WTC11 (cell line): ENCODE measurements around the gene PLXNA3.

ENCODE experiments used
- JUN ChIP-seq: sonication (generic); formaldehyde crosslinking; IDR thresholded peaks from 2 replicates; pipeline ENCODE4 v1.8.0; 2023; ENCODE audit warnings: mild to moderate bottlenecking, missing genetic modification reagents
- NR2C2 ChIP-seq: sonication (generic); formaldehyde crosslinking; IDR thresholded peaks from 2 replicates; pipeline ENCODE4 v1.8.0; 2022; ENCODE audit warnings: mild to moderate bottlenecking, missing genetic modification reagents
- SMAD4 ChIP-seq: sonication (generic); formaldehyde crosslinking; IDR thresholded peaks from 2 replicates; pipeline ENCODE4 v1.8.0; 2022; ENCODE audit warnings: mild to moderate bottlenecking, missing genetic modification reagents
- TCF7 ChIP-seq: sonication (generic); formaldehyde crosslinking; IDR thresholded peaks from 2 replicates; pipeline ENCODE4 v1.8.0; 2022; ENCODE audit warnings: mild to moderate bottlenecking, low read depth, missing genetic modification reagents, moderate library complexity
- TEAD4 ChIP-seq: sonication (generic); formaldehyde crosslinking; IDR thresholded peaks from 2 replicates; pipeline ENCODE4 v1.8.0; 2022; ENCODE audit warnings: mild to moderate bottlenecking, missing genetic modification reagents
- USF1 ChIP-seq: sonication (generic); formaldehyde crosslinking; IDR thresholded peaks from 2 replicates; pipeline ENCODE4 v1.8.0; 2022; ENCODE audit warnings: mild to moderate bottlenecking, missing genetic modification reagents
- ZBTB21 ChIP-seq: sonication (generic); formaldehyde crosslinking; IDR thresholded peaks from 2 replicates; pipeline ENCODE4 v1.8.1; 2023; ENCODE audit warnings: mild to moderate bottlenecking, missing genetic modification reagents, borderline replicate concordance
- ZNF121 ChIP-seq: sonication (generic); formaldehyde crosslinking; IDR thresholded peaks from 2 replicates; pipeline ENCODE4 v1.8.0; 2023; ENCODE audit warnings: missing genetic modification reagents
- ZNF138 ChIP-seq: sonication (generic); formaldehyde crosslinking; conservative IDR thresholded peaks from 2 replicates; pipeline ENCODE4 v1.8.1; 2022; ENCODE audit warnings: mild to moderate bottlenecking, moderate library complexity, missing genetic modification reagents
- ZNF263 ChIP-seq: sonication (generic); formaldehyde crosslinking; IDR thresholded peaks from 2 replicates; pipeline ENCODE4 v1.8.1; 2022; ENCODE audit warnings: low read depth, mild to moderate bottlenecking, moderate library complexity, missing genetic modification reagents
- TF ChIP-seq, protein P1 (sequence below): sonication (generic); formaldehyde crosslinking; IDR thresholded peaks from 2 replicates; pipeline ENCODE4 v1.8.1; 2023; ENCODE audit warnings: mild to moderate bottlenecking, missing genetic modification reagents
- TF ChIP-seq, protein P2 (sequence below): fragments of 200-600 bp; IDR thresholded peaks from 2 replicates; pipeline ENCODE4 v1.8.0; 2022; ENCODE audit warnings: antibody characterized with exemption
- TF ChIP-seq, protein P3 (sequence below): sonication (generic); formaldehyde crosslinking; conservative IDR thresholded peaks from 2 replicates; pipeline ENCODE4 v1.8.1; 2022; ENCODE audit warnings: mild to moderate bottlenecking, missing genetic modification reagents

DNA sequence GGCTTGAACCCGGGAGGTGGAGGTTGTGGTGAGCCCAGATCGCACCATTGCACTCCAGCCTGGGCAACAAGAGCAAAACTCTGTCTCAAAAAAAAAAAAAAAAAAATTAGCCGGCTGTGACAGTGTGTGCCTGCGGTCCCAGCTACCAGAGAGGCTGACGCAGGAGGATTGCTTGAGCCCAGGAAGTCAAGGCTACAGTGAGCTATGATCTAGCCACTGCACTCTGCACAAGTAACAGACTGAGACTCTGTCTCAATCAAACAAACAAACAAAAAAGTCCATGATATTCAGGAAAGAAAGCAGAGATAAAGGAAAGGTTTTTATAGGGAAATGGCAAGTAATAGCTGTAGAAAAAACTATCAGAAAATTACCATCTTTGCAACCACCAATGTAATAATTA, 23.1 kb downstream of the PLXNA3 start:
- TF ChIP-seq TCF7 (no peak), USF1 (no peak), ZNF263 (CRISPR knock-in tag) (no peak), ZNF121 (CRISPR knock-in tag) (no peak), NR2C2 (CRISPR knock-in tag) (no peak), SMAD4 (CRISPR knock-in tag) (no peak), JUN (CRISPR knock-in tag) (no peak), ZNF138 (CRISPR knock-in tag) (no peak), TEAD4 (CRISPR knock-in tag) (no peak), ZBTB21 (CRISPR knock-in tag) (no peak)
- TF ChIP-seq, protein P1, sequence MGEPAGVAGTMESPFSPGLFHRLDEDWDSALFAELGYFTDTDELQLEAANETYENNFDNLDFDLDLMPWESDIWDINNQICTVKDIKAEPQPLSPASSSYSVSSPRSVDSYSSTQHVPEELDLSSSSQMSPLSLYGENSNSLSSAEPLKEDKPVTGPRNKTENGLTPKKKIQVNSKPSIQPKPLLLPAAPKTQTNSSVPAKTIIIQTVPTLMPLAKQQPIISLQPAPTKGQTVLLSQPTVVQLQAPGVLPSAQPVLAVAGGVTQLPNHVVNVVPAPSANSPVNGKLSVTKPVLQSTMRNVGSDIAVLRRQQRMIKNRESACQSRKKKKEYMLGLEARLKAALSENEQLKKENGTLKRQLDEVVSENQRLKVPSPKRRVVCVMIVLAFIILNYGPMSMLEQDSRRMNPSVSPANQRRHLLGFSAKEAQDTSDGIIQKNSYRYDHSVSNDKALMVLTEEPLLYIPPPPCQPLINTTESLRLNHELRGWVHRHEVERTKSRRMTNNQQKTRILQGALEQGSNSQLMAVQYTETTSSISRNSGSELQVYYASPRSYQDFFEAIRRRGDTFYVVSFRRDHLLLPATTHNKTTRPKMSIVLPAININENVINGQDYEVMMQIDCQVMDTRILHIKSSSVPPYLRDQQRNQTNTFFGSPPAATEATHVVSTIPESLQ (CRISPR knock-in tag): no peak
- TF ChIP-seq, protein P2, sequence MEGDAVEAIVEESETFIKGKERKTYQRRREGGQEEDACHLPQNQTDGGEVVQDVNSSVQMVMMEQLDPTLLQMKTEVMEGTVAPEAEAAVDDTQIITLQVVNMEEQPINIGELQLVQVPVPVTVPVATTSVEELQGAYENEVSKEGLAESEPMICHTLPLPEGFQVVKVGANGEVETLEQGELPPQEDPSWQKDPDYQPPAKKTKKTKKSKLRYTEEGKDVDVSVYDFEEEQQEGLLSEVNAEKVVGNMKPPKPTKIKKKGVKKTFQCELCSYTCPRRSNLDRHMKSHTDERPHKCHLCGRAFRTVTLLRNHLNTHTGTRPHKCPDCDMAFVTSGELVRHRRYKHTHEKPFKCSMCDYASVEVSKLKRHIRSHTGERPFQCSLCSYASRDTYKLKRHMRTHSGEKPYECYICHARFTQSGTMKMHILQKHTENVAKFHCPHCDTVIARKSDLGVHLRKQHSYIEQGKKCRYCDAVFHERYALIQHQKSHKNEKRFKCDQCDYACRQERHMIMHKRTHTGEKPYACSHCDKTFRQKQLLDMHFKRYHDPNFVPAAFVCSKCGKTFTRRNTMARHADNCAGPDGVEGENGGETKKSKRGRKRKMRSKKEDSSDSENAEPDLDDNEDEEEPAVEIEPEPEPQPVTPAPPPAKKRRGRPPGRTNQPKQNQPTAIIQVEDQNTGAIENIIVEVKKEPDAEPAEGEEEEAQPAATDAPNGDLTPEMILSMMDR: no peak
- TF ChIP-seq, protein P3, sequence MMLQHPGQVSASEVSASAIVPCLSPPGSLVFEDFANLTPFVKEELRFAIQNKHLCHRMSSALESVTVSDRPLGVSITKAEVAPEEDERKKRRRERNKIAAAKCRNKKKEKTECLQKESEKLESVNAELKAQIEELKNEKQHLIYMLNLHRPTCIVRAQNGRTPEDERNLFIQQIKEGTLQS (CRISPR knock-in tag): no peak
